HG02840 (cell line): ENCODE results near the gene NID1.
"Not testable (repeated sequence)": the region's sequence is repeated elsewhere in the genome, so short reads cannot be mapped to it uniquely, and the experiment has no call there.

ENCODE experiments used
- ATAC-seq: cut with Tn5 transposase; IDR thresholded peaks from one replicate; pipeline ENCODE4 v1.9.1; 2021; ENCODE audit warnings: mild to moderate bottlenecking, moderate library complexity, moderate number of reproducible peaks; ENCODE audit not compliant: unreplicated experiment, low FRiP score

NID1 gene

GRCh38 chr1:236030534-236030933 lies 34.4 kb downstream of the NID1 start:
- no peak for ATAC-seq

GRCh38 chr1:236029428-236029940 lies 35.4 kb downstream of the NID1 start:
- ATAC-seq, result no peak

- ATAC-seq, result no peak
Observed at GRCh38 chr1:236027104-236027503, 37.8 kb downstream of the NID1 start.

- no peak for ATAC-seq
Observed at GRCh38 chr1:236025836-236026235, 39.1 kb downstream of the NID1 start.

GRCh38 chr1:236024641-236025040 lies 40.2 kb downstream of the NID1 start:
- no peak for ATAC-seq

GRCh38 chr1:236023926-236024565 lies 40.8 kb downstream of the NID1 start:
- no peak for ATAC-seq

GRCh38 chr1:236021424-236022135 lies 43.3 kb downstream of the NID1 start:
- no peak for ATAC-seq

GRCh38 chr1:236020359-236021219 lies 44.3 kb downstream of the NID1 start:
- no peak for ATAC-seq

- ATAC-seq, result no peak
Observed at GRCh38 chr1:236018885-236019453, 45.9 kb downstream of the NID1 start.

GRCh38 chr1:236016782-236017400 lies 48.0 kb downstream of the NID1 start:
- no peak for ATAC-seq

- no peak for ATAC-seq
Observed at GRCh38 chr1:236016083-236016482, 48.8 kb downstream of the NID1 start.

- ATAC-seq, result no peak
Observed at GRCh38 chr1:236015539-236015938, 49.4 kb downstream of the NID1 start.

GRCh38 chr1:236013330-236013729 lies 51.6 kb downstream of the NID1 start:
- no peak for ATAC-seq

GRCh38 chr1:236011641-236012040 lies 53.2 kb downstream of the NID1 start:
- no peak for ATAC-seq

- ATAC-seq, result no peak
Observed at GRCh38 chr1:236010443-236010842, 54.4 kb downstream of the NID1 start.

GRCh38 chr1:236009857-236010256 lies 55.0 kb downstream of the NID1 start:
- no peak for ATAC-seq

- no peak for ATAC-seq
Observed at GRCh38 chr1:236009191-236009590, 55.7 kb downstream of the NID1 start.

GRCh38 chr1:236007781-236008180 lies 57.1 kb downstream of the NID1 start:
- ATAC-seq, result no peak

GRCh38 chr1:236003058-236003457 lies 61.8 kb downstream of the NID1 start:
- not testable (repeated sequence) for ATAC-seq

GRCh38 chr1:236002572-236002971 lies 62.3 kb downstream of the NID1 start:
- ATAC-seq, result no peak
